Hepatocyte (in vitro differentiated cells): ENCODE measurements around the gene OSBPL6. TPM values are rescaled to one million over a fixed set of nuclear protein-coding genes. Genes with fewer than 3 reads are reported as not detected.

ENCODE experiments used
- DNase-seq: peaks from one replicate; pipeline ENCODE4 v3.0.0-alpha.2; 2016; ENCODE audit warnings: low spot score
- H2AFZ ChIP-seq: fragments of 200-600 bp; sonication (generic); 2 replicates; pipeline ENCODE4 v1.6.0; 2016; ENCODE audit warnings: antibody characterized with exemption, mild to moderate bottlenecking
- H3K27ac ChIP-seq: fragments of 200-600 bp; sonication (generic); 2 replicates; pipeline ENCODE4 v1.5.1; 2016; ENCODE audit warnings: mild to moderate bottlenecking
- H3K27me3 ChIP-seq: fragments of 200-600 bp; sonication (generic); 2 replicates; pipeline ENCODE4 v1.6.1; 2016
- H3K36me3 ChIP-seq: fragments of 200-600 bp; sonication (generic); replicated peaks from 2 replicates; pipeline ENCODE4 v1.5.1; 2016; ENCODE audit warnings: low read depth; ENCODE audit not compliant: insufficient read depth
- H3K4me1 ChIP-seq: fragments of 200-600 bp; sonication (generic); 2 replicates; pipeline ENCODE4 v1.5.1; 2016; ENCODE audit warnings: mild to moderate bottlenecking, moderate library complexity; ENCODE audit not compliant: insufficient read depth
- H3K4me2 ChIP-seq: fragments of 200-600 bp; sonication (generic); 2 replicates; pipeline ENCODE4 v1.6.0; 2016
- H3K4me3 ChIP-seq: fragments of 200-600 bp; sonication (generic); 2 replicates; pipeline ENCODE4 v1.5.1; 2016; ENCODE audit warnings: mild to moderate bottlenecking
- H3K79me2 ChIP-seq: fragments of 200-600 bp; sonication (generic); 2 replicates; pipeline ENCODE4 v1.6.0; 2017; ENCODE audit warnings: mild to moderate bottlenecking
- H3K9me2 ChIP-seq: fragments of 200-600 bp; sonication (generic); replicated peaks from 2 replicates; pipeline ENCODE4 v1.6.0; 2017; ENCODE audit warnings: mild to moderate bottlenecking; ENCODE audit not compliant: insufficient read depth
- H3K9me3 ChIP-seq: fragments of 200-600 bp; sonication (generic); 2 replicates; pipeline ENCODE4 v1.5.1; 2016; ENCODE audit warnings: low read depth, mild to moderate bottlenecking
- H4K20me1 ChIP-seq: fragments of 200-600 bp; sonication (generic); 2 replicates; pipeline ENCODE4 v1.6.0; 2016; ENCODE audit warnings: mild to moderate bottlenecking; ENCODE audit not compliant: insufficient read depth, poor library complexity, severe bottlenecking
- EZH2 ChIP-seq: fragments of 200-600 bp; sonication (generic); IDR thresholded peaks from 2 replicates; pipeline ENCODE4 v1.6.1; 2016; ENCODE audit warnings: antibody characterized with exemption, mild to moderate bottlenecking, borderline replicate concordance
- EZH2phosphoT487 ChIP-seq: fragments of 200-600 bp; sonication (generic); IDR thresholded peaks from one replicate; pipeline ENCODE4 v1.6.1; 2018; ENCODE audit warnings: antibody characterized with exemption, mild to moderate bottlenecking, low read depth, moderate library complexity; ENCODE audit not compliant: unreplicated experiment, severe bottlenecking
- WGBS: methylation state at CpG from one replicate; pipeline ENCODE4 v1.1.6; 2016; ENCODE audit warnings: low lambda C conversion rate; ENCODE audit errors: missing lambda C conversion rate; 5-methylcytosine and 5-hydroxymethylcytosine counted together
- polyA plus RNA-seq: library from polyadenylated mRNA; unstranded; fragments of >200 nt; fragmentation: Nextera tagmentation; extraction: Ambion mirVana; gene quantifications from 2 replicates; pipeline ENCODE4 v1.2.1, GENCODE V29; 2016
- total RNA-seq: library from RNA; depleted of rRNA; stranded (reverse); fragments of >200 nt; gene quantifications from 2 replicates; pipeline ENCODE4 v1.2.3, GENCODE V29; 2014
- TF ChIP-seq, protein P1 (sequence below): fragments of 200-600 bp; sonication (generic); IDR thresholded peaks from 2 replicates; pipeline ENCODE4 v1.5.1; 2016; ENCODE audit warnings: antibody characterized with exemption, mild to moderate bottlenecking; ENCODE audit not compliant: poor library complexity

The OSBPL6 gene
- total and polyA plus RNA-seq, 2 experiments from 2014 or later, result 2.5 to 3.0 TPM

DNA sequence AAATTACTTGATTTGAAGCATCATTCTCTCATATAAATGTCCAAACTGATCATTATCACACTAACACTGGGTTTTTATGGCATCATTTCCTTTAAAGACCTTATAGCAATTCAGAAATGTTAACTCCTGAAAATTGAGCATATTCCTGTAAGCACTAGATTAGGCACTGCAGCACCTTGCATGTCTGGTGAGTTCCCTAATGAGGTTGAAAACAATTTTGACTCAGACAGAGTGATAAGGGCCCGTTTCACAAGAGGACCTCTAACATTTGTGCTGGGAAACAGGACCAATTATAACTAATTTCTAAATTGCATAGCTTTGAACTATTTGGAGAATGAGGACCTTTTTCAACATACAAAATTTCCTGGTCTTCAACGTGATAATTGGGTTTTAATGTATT is 69.9 kb downstream of the OSBPL6 start:
- Histone ChIP-seq H4K20me1 (no peaks in the 10 kb centered on the region), H3K27me3 (no peaks in the 10 kb centered on the region), H2AFZ (no peak overlapping the region), H3K36me3 (no peaks in the 10 kb centered on the region), H3K4me2 (no peak overlapping the region), H3K4me3 (no peak overlapping the region), H3K9me3 (no peaks in the 10 kb centered on the region), H3K4me1 (no peaks in the 10 kb centered on the region), H3K9me2 (no peaks in the 10 kb centered on the region), H3K79me2 (no peaks in the 10 kb centered on the region), H3K27ac (no peak overlapping the region)
- TF ChIP-seq EZH2 (no peak), EZH2phosphoT487 (no peak)
- TF ChIP-seq, protein P1, sequence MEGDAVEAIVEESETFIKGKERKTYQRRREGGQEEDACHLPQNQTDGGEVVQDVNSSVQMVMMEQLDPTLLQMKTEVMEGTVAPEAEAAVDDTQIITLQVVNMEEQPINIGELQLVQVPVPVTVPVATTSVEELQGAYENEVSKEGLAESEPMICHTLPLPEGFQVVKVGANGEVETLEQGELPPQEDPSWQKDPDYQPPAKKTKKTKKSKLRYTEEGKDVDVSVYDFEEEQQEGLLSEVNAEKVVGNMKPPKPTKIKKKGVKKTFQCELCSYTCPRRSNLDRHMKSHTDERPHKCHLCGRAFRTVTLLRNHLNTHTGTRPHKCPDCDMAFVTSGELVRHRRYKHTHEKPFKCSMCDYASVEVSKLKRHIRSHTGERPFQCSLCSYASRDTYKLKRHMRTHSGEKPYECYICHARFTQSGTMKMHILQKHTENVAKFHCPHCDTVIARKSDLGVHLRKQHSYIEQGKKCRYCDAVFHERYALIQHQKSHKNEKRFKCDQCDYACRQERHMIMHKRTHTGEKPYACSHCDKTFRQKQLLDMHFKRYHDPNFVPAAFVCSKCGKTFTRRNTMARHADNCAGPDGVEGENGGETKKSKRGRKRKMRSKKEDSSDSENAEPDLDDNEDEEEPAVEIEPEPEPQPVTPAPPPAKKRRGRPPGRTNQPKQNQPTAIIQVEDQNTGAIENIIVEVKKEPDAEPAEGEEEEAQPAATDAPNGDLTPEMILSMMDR, result no peak
- 46% methylated on average over 2 of the region's 2 CpGs for WGBS
- DNase-seq, result no peak

DNA sequence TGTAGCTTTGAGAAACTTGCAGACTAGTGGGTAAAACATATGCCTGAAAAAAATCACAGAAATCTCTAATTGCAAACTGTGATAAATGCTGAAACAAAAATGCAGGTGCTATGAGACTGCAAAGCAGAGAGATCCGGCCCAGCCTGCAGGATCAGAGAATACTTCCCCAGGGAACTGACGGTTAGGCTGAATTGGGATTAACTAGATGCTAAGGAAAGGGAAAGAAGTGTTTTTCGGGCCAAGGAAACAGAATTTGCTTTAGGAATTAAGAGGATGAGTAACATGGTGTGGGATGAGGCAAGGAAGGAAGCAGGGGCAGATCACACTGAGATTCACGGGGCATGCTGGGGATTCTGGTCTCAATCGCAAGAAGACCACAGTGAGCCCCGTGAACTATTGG is 71.5 kb downstream of the OSBPL6 start:
- H4K20me1 ChIP-seq, result no peaks in the 10 kb centered on the region
- H3K4me2 ChIP-seq, result no peak overlapping the region
- H3K79me2 ChIP-seq, result no peaks in the 10 kb centered on the region
- H2AFZ ChIP-seq, result no peak overlapping the region
- DNase-seq, result no peak
- no peak overlapping the region for H3K27ac ChIP-seq
- no peaks in the 10 kb centered on the region for H3K27me3 ChIP-seq
- H3K4me3 ChIP-seq, result no peak overlapping the region
- H3K36me3 ChIP-seq, result no peaks in the 10 kb centered on the region
- H3K9me3 ChIP-seq, result no peaks in the 10 kb centered on the region
- TF ChIP-seq EZH2 (no peak), EZH2phosphoT487 (no peak)
- TF ChIP-seq, protein P1, result no peak
- 86% methylated on average over 6 of the region's 6 CpGs for whole genome bisulfite sequencing
- no peaks in the 10 kb centered on the region for H3K4me1 ChIP-seq
- H3K9me2 ChIP-seq, result no peaks in the 10 kb centered on the region

DNA sequence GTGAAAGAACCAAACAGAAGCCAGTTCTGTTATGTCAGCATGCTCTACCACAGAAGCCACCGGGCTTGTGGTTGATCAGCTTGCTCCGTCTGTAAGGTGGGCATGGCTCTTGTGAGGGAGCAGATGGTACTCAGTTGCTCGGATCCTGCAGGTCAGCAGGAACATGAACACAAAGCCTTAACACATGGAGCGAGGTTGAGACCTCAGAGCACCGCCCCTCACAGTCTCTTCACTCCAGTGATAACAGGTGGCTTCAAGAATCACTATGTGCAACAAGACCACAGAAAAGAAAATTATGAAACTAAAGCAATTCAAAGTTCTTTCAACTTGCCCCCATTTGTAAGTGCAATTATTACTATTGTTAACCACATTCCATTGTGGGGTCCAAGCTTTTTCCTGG is 72.1 kb downstream of the OSBPL6 start:
- Histone ChIP-seq H3K9me2 (no peaks in the 10 kb centered on the region), H3K79me2 (no peaks in the 10 kb centered on the region), H3K27me3 (no peaks in the 10 kb centered on the region), H4K20me1 (no peaks in the 10 kb centered on the region), H3K9me3 (no peaks in the 10 kb centered on the region), H3K4me2 (no peak overlapping the region), H3K4me1 (no peaks in the 10 kb centered on the region), H2AFZ (no peak overlapping the region), H3K27ac (no peak overlapping the region), H3K4me3 (no peak overlapping the region), H3K36me3 (no peaks in the 10 kb centered on the region)
- TF ChIP-seq EZH2 (no peak), EZH2phosphoT487 (no peak)
- TF ChIP-seq, protein P1, result no peak
- WGBS, result 94% methylated on average over 5 of the region's 5 CpGs
- no peak for DNase-seq

DNA sequence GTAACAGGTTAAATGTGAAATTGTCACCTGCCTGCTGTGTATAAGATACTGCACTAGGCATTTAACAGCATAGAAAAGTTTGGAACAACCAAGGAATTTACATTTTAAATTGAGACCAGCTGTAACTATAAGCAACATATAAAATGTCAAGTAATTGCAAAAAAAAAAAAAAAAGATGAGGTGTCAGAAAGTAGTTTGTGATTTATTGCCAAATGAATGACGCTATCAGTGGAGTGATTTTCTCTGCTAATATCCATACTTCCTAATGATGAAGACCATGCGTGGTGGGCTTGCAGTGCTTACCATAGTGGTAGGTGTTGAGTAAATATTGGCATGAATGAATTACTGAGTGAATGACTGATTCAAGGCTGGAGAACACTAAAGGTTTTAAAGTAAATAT is 73.3 kb downstream of the OSBPL6 start:
- WGBS, result 74% methylated on average over 2 of the region's 2 CpGs

More for the DNA sequence above, 73.3 kb downstream of the OSBPL6 start:
- H3K79me2 ChIP-seq, result no peaks in the 10 kb centered on the region
- H3K27ac ChIP-seq, result no peak overlapping the region
- H3K27me3 ChIP-seq, result no peaks in the 10 kb centered on the region
- H3K4me2 ChIP-seq, result no peak overlapping the region
- no peaks in the 10 kb centered on the region for H3K9me3 ChIP-seq
- no peaks in the 10 kb centered on the region for H4K20me1 ChIP-seq
- H3K4me1 ChIP-seq, result no peaks in the 10 kb centered on the region
- no peak overlapping the region for H3K4me3 ChIP-seq
- no peak for DNase-seq
- TF ChIP-seq, protein P1, result no peak
- no peak for TF ChIP-seq EZH2phosphoT487
- no peak for TF ChIP-seq EZH2
- no peak overlapping the region for H2AFZ ChIP-seq
- H3K9me2 ChIP-seq, result no peaks in the 10 kb centered on the region
- H3K36me3 ChIP-seq, result no peaks in the 10 kb centered on the region
